Vagina (tissue), 2 donors: ENCODE data around the gene RUVBL2.

Experiments used
- CTCF ChIP-seq, 3 experiments: fragments of 450-650 bp in 2 of 3; fragments of 200-600 bp in 1 of 3; sonication (generic) in 1 of 3; IDR thresholded peaks; one replicate each; pipeline ENCODE4 v1.5.1; 2017 to 2019; ENCODE audit warnings: antibody characterized with exemption in 3 of 3, mild to moderate bottlenecking in 2 of 3, moderate library complexity in 2 of 3
- POLR2A ChIP-seq, 2 donors: fragments of 450-650 bp; IDR thresholded peaks; one replicate each; pipeline ENCODE4 v1.6.1; 2017; ENCODE audit warnings: antibody characterized with exemption in 2 of 2, mild to moderate bottlenecking in 2 of 2, moderate library complexity in 2 of 2
- POLR2AphosphoS5 ChIP-seq, 2 donors: sonication (generic); formaldehyde crosslinking; IDR thresholded peaks; one replicate each; pipeline ENCODE4 v1.9.0; 2017; ENCODE audit warnings: antibody characterized with exemption in 2 of 2, mild to moderate bottlenecking in 2 of 2, low read depth in 1 of 2; ENCODE audit not compliant: insufficient read depth in 1 of 2

- TF ChIP-seq CTCF (IDR thresholded peaks at IDR 0.05), result no peak
- no peak for TF ChIP-seq POLR2AphosphoS5 (IDR thresholded peaks at IDR 0.05; ENCODE audit: insufficient read depth in 1 of 2, low read depth in 1 of 2)
- TF ChIP-seq POLR2A (IDR thresholded peaks at IDR 0.05), result no peak
Measured at GRCh38 chr19:49014870-49015255, 21.2 kb downstream of the RUVBL2 start.
